ENCODE results near the gene CCDC88C.
A peak's percentile ranks its signal among the peaks of the same experiment; 100 is the strongest.

Gene CCDC88C

DNA sequence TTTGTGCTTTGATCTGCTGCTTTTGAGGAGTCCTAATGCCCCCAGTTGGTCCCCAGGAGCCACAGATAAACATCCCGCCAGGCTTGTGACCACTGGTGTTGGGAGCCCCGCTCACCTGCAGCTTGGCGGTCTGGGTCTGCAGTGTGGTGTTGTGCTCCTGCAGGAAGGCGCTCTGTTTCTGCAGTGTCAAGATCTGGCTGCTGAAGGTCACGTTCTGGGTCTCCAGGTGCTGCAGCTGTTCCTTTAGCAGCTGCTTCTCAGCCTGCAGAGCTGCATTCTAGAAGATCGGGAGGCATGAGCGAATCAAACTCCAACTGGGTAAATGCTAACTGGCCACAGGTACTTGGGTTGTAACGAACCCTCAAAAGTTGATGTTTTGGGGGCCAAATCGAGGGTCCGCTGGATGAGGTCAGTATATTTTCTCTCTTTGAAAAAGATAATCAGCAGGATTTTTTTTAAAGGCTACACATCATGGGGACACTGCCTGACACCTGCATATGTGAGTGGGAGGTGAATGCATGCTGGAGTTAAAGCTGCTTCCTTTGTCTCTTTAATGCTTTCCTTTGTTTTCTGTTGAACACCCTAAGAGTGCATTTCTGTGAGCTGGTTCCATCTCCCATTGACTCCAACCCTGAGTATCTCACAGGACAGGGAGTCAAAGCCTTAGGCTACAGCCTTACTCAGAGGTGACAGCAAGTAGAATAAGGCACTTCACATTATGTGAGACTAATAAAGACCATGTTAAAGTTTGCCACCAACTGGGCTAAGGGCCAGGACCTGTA, 111.8 kb downstream of the CCDC88C start:
- no peak for DNase-seq

- no peak for DNase-seq
Measured at GRCh38 chr14:91303924-91304229, 113.7 kb downstream of the CCDC88C start.

- DNase-seq, result peak; percentile 96
Measured at GRCh38 chr14:91303091-91303923, 114.3 kb downstream of the CCDC88C start.

DNA sequence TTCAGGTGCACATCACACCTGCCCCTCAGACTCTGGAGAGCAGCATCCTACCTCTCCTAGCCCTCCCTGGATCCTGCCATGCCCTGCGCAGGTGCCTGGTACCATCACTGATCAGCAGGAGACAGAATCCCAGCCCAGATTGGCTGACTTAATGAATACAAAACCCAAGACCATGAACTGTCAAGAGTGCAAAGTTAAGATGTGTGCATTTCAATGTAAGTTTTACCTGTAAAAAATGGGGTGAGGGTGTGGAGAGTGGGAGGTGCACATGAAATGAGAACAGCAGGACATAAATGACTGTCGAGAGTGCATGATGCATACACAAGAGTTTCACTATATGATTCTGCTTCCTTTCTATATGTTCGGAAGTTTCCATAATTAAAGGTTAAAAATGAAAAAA, 115.2 kb downstream of the CCDC88C start:
- DNase-seq, result peak; percentile 53

GRCh38 chr14:91300957-91301356, 116.7 kb downstream of the CCDC88C start:
- DNase-seq, result no peak

GRCh38 chr14:91300283-91300895, 117.2 kb downstream of the CCDC88C start:
- no peak for DNase-seq

DNA sequence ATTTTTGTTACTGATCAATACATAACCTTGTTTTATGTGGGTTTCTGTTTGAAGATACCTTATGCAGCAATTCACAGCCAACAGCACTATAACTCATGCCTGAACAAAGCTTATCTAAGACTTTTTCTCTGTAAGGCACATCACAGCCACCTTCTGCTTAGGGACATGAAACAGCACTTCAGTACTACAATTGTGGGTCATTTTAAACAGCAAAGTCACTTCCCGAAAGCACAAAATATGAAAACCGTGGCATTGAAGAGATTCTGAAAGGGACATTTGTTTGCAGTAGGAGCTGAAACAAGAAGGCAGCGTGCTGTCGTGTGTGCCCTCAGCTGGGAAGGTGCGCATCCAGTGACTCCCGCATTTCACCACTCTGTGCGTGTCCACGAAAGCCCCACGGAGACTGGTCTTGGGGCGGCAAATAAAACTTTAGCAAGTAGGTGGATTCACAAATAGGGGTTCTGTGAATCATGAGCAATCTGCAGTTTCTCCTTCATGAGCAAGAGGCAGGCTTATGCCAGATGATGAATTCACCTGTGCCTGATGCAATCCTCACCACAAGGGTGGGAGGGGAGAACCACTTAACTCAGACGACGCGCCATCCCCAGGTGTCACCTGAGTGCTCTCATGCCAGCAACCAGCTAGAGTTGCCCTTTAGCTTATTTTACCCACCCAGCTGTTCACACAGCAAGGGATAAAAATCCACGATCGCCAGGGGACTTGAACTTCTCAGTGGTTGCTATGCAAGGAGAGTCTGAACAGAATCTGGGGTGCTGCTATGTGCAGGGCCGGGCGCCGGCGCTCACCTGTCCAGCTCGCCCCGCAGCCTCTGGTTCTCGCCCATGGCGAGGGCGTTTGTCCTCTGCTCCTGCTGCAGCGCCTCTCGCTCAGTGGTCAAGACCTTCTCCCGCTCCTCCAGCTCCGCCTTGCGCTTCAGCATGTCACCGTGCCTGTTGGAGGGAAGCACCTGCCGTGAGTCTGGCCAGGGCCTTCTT, 118.2 kb downstream of the CCDC88C start:
- peak; percentile 72 for DNase-seq

- no peak for DNase-seq
Measured at GRCh38 chr14:91298576-91298975, 119.0 kb downstream of the CCDC88C start.

- DNase-seq, result no peak
Measured at GRCh38 chr14:91297081-91297711, 120.4 kb downstream of the CCDC88C start.

DNA sequence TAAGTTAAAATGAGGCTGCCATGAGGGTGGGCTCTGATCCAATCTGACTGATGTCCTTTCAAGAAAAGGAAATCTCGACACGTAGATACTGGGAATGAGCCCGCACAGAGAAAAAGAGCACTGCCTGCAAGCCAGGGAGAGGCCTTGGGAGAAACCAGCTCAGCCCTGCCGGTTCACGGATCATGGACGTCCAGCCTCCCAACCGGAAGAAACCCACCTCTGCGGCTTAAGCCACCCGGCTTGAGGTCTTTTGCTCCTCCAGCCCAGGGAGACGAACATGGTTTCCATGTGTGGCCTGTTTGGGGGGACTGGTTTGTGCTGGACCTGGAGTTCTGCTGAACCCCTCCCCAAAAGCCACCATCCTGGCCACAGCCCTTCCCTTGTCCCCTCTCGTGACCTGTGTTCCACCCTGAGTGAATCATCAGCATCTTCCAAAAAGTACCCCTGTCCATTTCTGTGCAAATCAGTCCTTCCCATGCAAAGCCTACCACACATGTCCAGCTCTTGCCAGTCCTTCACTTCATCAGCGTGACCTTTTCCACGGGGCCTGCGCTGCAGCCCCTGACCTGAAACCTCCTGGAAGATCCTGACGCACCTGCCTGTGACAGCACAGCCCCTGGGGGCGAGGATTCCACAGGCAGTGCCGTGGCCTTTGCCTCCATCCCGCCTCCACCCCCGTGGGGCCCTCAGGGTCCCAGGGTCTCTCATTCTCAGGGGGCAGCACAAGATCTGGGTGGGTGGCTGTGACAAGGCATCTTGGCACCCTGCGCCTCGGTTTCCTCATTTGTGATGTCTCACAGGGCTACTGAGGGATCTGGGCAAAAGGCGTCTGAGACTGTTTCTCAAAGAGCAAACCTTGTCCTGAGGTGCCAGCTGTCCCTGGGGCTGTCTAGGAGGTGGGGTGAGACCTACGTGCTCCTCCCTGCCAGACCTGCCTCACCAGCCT, 121.5 kb downstream of the CCDC88C start:
- DNase-seq, result no peak

GRCh38 chr14:91295276-91295845, 122.3 kb downstream of the CCDC88C start:
- DNase-seq, result no peak

- no peak for DNase-seq
Measured at GRCh38 chr14:91294153-91294552, 123.5 kb downstream of the CCDC88C start.

DNA sequence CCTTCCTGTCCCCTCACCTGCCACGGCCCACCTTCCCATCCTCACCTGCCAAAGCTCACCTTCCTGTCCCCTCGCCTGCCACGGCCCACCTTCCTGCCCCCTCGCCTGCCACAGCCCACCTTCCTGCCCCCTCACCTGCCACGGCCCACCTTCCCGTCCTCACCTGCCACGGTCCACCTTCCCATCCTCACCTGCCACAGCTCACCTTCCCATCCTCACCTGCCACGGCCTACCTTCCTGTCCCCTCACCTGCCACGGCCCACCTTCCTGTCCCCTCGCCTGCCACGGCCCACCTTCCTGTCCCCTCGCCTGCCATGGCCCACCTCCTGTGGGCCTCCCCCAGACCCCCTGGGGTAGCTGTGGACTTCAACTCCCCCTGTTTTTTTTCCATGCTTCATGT, 124.3 kb downstream of the CCDC88C start:
- no peak for DNase-seq

DNA sequence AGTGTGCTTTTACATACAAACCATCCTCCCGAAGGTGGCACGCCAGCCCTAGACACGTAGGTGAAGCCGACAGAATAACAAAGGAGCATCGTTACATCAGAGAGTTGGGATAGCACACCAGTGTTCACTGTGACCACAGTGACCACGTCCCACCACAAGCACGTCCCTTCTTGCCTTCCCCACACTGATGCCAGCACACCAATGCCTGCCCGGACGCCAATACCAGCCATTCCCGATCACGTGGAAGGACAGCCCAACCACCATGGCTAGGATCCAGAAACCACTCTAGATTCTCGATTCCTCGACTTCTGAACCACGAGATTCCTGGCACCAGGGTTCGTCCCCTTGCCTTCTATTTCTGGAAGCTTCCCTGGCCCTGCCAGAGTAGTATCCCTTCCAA, 125.1 kb downstream of the CCDC88C start:
- DNase-seq, result no peak

DNA sequence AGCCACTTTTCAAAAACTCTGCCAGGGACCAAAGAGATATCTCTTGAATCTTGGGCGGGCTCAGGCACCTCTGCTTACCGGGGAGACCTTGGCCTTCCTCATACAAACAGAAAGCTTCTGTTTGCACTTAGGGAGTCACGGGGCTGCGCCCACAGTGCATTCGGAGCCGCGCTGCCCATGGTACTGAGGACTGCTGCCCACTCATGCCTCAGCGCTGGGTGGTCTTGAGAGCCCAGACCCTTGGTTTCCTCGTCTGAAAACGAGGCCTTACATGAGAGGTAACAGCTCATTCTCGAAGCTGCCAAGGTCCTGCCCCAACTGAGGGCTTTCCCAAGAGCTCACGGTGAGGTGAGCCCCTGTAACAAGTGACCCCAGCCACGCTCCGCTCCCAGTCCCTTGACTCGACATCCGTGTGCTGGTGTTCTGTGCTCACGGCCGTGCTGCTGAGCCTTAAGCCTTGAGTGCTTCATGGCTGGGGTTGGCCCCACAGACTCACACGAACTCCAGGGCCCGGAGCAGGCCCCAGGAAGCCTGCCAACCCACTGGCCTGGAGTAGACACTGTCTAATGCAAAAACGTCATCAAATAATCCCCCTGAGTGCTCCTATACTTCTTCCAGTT, 125.7 kb downstream of the CCDC88C start:
- no peak for DNase-seq

DNA sequence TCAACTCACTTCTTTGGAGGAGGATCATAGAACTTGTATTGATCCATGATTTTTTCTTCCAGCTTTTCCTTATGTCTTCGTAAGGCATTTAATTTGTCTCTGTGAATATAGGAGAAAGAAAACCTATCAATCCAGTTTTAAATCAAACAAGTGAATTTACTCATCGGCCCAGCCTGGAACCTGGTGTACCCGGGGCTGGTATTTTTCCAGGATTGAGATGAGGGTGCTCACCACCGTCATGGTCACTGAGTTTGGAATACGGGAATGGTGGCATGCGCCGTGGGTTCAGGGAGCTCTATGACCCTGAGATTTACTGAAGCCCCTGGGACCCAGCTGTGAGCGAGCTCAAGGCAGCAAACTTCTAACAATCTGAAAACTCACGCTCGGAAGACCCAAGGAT, 126.6 kb downstream of the CCDC88C start:
- DNase-seq, result no peak

DNA sequence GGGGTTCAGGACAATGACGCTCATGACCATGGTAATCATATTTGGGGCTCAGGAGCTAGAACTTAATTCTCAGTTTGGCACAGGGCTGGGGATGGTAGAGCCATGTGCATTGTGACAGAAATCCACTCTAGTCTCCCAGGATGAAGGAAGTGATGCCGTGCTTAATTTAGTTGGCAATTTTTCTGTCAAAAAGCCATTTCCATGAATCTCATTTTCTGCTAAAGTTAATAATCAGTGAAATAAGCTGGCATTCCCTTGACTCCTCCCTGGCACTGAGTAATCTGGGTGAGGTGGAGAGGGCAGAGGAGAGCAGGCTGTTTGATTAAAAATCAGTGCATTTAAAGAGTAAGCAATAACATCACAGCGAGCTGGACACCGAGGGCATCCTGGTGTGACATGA, 128.2 kb downstream of the CCDC88C start:
- DNase-seq, result no peak

- DNase-seq, result no peak
Measured at GRCh38 chr14:91288876-91289275, 128.7 kb downstream of the CCDC88C start.

DNA sequence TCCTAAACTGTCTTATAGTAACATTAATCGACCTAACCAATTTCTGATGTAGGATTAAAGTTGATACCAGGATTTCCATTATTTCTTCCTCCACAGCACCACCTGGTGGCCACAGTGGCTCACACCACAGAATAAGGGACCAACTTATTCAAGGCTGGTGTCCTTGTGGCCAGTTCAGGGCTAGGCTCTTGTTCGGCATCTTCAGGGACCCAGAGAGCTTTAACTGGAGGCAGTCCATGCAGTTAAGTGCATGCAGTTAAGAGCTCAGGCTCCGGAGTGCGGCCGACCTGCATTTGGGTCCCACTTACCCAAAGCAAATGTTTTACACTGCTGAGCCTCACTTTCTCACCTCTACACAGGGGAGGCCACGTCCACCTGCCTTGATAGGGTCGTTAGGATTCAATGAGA, 131.1 kb downstream of the CCDC88C start:
- DNase-seq, result peak; percentile 88

All from activated CD4-positive, alpha-beta T cell treated with anti-CD3 and anti-CD28 coated beads for 48 hours (primary cell).